ENCODE measurements around the gene ABCC4.
"Not testable (repeated sequence)": the region's sequence is repeated elsewhere in the genome, so short reads cannot be mapped to it uniquely, and the experiment has no call there.

The ABCC4 gene

DNA sequence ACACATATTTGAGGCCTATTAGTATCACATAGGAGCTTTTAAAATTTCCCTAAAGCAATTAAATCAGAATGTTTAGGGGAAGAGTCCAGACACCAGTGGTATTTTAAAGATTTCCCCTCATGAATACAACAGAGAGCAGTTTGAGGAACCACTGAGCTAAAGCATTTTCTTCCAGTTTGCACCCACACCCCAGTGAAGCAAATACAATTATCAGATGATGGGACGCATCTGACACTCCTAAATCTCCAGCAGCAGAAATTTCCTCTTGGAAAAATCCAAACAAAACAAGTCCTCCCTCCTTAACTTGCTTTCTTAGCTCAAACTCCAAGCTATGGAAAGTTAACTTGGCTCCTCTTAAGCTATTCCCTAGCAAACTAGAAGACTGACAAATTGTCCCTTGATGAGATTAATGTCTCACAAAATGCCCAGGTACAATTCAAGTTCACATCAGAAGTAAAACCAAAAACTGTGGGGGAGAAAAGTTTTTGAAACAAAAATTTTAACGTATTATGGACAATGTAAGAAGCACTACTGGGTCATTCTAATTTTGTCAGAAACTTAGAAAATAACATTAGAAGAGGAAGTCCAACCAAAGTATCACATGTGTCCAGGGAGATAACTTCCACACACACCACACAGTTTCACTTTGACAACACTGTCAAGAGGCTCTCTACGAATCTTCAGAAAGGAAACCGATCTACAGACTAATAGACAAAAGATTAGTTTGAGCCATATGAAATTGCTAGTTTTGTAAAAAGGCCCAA is 74.1 kb downstream of the ABCC4 start:
- no peak for DNase-seq

DNA sequence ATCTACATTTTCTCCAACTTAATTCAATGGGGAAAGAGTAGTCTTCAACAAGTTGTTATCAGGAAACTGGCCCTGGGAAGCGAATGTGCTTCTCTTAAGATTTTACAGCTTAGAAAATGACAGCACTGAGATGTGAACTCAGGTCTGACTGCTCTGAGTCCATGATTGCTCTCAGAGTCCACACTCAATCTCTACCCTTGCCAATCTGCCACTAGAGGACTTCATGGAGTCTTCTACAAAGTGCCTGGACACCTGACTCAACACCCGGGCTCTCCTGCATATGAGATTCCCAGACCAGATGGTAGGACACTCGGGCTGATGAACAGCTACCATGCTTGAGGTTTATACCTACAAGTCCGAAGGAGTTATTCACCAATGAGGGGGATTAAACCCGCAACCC is 74.8 kb downstream of the ABCC4 start:
- no peak for DNase-seq

DNA sequence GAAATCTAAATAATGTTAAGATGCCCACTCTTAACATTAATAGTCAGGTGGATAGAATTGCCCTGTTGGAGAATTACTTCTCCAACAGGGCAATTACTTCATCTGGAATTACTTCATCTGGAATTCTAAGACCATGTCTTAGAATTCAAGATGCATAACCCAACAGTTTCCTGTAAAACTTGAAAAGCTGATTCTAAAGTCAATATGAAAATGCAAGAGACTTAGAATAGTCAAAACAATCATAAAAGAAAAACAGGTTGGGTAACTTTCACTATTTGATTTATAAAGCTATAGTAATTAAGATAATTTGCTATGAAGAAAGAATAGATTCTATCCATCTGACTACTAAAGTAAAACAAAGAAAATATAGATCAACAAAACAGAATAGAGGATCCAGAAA is 75.2 kb downstream of the ABCC4 start:
- no peak for DNase-seq

DNA sequence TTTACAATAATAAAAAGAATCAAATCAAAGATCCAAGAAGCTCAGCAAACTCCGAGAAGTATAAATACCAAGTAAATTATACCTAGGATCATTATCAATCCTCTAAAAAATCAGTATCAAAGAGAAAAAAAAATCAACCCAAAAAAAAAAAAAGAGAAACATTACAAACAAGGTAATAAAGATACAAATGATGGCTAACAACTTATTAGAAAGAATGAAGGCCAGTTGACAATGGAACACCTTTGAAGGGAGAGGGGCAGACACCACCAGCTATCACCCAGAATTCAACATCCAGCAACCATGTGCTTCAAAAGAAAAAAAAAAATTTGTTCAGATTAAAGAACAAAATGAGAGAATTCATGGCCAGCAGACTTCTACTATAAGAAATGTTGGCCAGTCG is 77.2 kb downstream of the ABCC4 start:
- DNase-seq: no peak

DNA sequence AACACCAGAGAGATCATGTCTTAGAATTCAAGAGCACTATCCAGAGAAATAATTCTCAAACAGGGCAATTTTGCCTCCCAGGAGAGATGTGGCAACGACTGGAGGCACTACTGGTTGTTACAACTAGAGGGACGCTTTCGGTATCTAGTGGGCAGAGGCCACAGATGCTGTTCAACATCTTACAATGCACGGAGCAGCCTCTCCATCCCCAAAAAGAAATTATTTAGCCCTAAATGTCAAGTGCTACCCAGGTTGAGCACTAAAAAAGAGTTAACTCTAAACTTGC is 78.6 kb downstream of the ABCC4 start:
- no peak for DNase-seq

DNA sequence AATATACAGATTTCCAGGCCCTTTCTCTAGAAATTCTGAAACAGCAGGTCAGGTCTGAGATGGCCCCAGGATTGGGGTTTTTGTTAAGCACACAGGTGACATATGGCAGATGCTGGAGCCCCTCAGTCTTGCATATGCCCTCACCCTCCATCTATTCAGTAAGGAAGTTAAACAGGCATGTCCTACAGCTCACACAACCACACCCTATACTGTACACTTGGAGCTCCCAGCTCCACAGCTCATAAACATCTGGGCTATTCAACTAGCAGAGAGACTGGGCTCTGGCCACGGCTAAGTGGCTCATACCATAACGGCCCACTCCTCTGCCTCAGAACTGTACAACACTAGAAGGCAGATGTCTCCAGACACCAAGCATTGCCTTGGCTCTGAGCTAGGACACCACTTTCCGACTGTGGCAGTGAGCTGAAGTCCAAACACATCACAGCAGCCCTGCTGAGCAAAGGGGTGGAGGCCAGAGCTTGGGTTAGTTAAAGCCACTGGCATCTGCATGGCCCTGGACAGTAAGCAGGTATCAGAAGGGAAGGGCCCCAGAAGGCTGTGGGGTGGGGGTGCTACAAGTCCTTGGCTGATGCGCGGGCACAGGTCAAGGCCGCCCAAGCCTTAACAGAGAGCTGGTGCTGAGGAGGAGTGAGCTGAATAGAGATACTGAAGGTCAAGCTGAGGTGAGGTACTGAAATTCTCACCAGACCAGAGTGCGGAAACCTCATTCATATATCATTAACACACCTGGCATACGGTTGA is 79.1 kb downstream of the ABCC4 start:
- no peak for DNase-seq

DNA sequence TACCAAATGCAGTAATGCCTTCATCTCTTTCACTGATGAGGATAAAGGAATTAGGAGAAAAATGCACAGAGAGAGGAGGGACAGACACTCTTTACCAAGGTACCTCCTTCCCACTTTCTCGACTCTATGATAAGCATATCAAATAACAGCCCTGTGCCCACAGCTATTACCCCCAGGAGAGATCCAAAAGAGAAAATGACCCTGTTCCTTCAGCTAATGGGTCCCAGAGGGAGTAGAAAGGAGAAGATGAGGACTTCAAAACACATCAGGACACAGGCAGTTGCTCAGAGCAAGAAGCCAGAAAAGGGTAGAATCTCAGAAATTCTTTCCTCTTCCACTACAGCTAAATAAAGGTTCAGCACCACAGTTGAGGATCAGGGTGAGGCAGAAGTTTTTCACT is 80.6 kb downstream of the ABCC4 start:
- DNase-seq: no peak

DNA sequence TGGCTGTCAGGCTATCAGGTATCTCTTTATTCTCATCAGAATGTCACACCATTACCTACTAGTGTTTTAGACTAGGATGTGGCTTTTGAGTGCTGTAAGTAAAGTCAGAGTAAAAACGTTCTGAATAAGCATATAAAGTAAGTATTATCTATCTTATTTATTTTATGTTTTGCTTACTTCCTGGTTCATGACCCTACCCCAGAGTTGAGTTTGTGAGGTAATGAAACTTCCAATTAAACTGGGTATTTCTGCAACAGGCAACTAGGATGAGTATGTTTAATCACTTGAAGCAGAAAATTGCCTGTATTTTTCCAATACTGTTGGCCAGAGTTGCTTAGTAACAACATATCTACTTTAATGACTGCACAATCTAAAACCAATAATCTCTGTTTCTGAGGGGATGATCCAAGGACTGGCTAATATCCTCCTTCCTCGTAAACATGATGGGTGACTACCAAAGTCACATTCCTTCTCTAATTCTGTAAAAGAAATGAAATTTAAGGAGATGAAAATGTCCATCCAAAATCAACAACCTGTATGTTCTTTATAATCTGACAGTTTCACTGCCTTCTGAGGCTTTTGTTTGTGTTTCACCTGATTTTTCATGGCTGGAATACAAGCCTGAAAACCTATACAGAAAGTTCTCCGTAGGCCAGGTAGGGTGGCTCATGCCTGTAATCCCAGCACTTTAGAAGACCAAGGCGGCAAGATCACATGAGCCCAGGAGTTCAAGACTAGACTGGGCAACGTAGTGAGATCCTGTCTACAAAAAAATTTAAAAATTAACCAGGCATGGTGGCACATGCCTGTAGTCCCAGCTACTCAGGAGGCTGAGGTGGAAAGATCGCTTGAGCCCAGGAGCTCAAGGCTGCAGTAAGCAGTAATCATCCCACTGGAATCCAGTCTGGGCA is 83.1 kb downstream of the ABCC4 start:
- no peak for DNase-seq

DNA sequence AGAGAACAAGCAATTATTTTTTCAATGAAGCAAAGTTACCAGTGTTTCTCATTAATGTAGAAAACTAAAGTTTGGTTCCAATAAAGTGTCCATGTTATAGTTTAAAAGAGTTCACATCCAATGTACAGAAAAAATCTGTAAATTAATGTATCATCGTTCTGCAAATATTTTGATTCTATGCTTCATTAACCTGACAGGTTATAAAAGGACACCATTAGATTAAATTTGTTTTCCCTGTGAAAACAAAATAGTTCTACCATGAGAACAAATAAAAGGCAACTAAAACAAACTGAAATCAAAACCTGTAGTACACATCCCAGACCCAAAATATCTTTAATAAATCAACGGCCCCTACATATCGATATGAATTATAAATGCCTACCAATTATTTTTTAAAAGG is 85.1 kb downstream of the ABCC4 start:
- DNase-seq: no peak

DNA sequence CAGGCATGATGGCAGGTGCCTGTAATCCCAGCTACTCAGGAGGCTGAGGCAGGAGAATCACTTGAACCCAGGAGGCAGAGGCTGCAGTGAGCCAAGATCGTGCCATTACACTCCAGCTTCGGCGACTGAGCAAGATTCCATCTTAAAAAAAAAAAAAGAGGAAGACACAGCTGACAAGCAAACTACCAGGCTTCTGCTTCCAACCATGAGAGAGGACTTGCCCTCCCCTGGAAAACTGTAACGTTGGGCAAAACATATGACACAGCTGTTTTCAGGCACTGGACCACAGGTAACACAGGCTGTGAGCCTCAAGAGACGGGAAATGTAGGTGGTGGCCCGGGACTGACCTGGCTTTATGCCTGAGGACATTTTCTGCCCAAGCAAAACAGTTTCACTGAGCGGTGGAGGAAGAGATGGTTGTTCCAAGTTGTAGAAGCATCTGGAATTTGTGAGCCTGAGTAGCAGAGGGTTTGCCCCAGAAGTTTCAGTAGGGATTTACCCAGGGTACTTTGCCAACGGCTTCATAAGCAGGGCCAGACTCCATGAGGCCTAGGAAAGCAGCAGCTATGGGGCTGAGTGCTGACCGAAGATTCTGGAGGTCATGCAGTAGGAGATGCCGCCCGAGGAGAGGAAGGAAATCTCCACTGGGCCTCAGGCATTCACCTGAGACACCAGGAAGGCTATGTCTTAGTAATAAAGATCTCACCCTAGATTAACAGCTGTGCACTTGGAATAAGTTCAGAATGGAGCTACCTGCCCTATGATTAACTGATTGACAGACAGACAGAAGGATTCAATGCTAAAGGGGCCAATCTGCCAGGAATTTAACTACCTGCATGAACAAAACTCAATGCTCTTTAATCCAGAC is 88.0 kb downstream of the ABCC4 start:
- no peak for DNase-seq

DNA sequence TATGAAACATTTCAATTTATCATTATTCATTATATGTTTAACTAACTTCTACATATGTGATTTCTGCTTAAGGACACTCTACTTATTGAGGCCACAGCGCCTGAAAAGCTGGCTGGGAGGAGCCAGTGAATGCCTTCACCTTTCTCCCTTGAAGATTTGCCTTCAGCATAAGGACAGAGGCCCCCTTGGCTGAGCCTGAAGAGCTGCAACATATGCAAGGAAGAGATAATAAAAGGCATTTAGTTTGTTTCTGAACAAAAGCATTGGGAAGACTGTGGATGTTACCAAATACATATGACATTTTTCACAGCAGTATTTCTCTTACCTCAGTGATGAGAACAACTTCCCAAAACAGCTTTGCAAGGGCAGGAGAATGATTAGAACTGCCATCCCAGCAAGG is 92.1 kb downstream of the ABCC4 start:
- no peak for DNase-seq

DNA sequence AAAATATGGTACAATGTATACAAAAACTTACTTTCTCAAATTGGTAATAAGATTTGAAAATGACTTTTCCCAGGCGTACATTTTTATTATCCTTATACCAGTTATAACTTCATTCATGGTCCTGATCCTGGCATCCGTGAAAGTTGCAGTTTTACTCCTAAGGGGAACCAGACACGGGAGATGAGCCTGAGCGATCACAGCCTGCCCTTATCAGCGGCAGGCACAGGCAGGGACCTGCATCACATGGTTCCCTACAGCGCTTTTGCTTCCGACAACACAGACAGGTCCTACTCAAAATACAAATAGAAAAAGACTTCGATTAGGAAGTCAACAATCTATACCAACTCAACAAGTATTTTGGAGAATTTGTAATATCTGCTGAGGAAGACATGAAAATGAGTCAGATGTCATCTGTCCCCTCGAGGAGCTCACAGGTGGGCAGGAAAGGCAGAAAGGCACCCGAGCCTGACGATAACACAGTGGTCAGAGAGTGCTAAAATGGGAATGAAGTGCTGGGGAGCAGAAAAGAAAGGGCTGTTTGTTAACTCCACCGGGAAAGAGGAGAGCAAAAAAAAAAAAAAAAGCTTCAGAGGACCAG is 93.4 kb downstream of the ABCC4 start:
- no peak for DNase-seq

DNA sequence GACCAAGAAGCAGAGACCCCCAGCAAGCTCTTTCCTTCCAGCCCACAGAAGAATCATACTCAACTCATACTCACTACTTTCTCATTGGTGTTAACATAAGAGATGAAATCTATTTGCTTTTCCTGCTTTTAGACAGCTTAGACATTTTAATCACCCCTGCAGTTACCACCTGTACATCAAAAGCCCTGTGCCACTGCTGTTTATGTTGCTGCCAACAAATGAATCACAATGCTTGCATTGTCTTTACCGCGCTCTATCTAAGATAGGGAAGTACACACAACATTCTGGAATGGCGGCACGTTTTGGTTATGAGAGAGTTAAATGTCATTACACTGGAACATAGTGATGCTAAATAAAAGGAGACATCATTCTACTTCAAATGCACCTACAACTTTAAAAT is 95.1 kb downstream of the ABCC4 start:
- DNase-seq: no peak

DNA sequence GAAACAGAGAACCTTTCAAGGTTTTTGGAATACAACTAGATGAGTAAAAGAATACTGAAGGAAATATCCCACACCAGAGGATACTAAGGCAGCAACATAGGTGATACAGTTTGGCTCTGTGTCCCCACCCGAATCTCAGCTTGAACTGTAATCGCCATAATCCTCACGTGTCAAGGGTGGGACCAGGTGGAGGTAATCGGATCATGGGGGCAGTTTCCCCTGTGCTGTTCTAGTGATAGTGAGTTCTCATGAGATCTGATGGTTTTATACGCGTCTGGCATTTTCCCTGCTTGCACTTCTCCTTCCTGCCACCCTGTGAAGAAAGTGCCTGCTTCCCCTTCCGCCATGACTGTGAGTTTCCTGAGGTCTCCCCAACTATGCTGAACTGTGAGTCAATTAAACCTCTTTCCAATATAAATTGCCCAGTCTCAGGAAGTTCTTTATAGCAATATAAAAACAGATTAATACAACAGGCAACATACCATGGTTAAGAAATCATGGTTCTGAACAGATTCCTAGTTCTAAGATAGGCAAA is 97.0 kb downstream of the ABCC4 start:
- DNase-seq: no peak

DNA sequence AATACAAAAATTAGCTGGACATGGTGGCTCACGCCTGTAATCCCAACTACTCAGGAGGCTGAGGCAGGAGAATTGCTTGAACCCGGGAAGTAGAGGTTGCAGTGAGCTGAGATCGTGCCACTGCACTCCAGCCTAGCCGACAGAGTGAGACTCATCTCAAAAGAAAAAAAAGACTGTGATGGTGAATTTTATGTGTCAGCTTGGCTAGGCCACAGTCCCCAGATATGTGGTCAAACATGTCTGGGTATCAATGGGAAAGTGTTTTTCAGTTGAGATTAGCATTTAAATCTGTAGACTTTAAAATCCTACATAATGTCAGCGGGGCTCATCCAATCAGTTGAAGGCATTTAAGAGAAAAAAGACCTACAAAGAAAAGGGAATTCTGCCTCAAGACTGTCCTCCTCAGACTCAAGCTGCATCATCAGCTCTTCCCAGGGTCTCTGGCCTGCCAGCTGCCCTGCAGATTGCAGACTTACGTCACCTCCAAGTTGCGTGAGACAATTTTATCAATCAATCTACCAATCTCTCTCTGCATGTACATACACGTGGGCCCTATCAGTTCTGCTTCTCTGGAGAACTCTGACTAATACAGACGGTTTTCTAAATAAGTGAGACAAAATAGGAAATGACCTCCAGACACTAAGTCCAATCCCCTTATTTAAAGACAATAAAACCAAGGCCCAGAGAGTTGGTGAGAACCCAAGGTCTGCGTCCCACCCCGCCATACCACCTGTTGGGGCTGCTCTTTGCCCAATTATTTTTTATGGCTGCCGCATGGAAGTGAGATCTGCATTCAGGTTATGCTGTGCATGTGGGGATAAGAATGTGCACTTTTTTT is 99.2 kb downstream of the ABCC4 start:
- DNase-seq: no peak

DNA sequence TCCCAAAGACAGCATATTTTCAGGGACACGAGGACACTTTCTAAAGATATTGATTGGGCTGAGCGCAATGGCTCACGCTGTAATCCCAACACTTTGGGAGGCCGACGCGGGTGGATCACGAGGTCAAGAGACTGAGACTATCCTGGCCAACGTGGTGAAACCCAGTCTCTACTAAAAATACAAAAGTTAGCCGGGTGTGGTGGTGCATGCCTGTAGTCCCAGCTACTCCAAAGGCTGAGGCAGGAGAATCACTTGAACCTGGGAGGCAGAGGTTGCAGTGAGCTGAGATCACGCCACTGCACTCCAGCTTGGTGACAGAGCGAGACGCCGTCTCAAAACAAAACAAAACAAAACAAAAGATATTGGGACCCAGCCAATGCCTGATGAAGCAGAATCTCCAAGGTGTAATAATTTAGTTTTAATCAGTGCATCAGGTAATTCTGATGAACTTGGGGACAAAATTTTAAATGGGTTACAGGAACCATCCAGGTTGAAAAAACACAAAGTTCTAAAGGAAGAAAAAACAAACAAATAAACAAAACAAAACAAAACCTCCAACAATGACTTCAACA is 100.8 kb downstream of the ABCC4 start:
- not testable (repeated sequence) for DNase-seq

DNA sequence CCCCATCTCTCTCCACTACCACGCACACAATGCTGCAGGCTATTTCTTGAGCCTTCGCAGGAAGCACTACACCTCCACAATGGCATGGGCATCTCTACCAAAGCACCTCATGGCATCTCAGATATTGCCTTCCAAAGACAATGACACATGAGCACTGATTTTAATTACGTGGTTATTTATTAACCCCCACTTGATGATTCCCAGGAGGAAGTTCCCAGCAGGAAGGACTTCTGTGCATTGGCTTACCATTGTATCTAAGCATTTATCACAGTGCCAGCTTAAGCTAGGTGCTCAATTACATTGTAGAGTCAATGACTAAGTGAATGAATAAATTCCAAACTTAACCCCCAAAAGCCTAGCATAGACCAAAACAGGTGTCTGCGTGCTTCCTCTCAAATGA is 101.4 kb downstream of the ABCC4 start:
- no peak for DNase-seq

DNA sequence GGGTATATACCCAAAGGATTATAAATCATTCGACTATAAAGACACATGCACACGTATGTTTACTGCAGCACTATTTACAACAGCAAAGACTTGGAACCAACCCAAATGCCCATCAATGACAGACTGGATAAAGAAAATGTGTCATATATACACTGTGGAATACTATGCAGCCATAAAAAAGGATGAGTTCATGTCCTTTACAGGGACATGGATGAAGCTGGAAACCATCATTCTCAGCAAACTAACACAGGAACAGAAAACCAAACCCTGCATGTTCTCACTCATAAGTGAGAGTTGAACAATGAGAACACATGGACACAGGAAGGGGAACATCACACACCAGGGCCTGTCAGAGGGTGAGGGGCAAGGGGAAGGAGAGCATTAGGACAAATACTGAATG is 102.6 kb downstream of the ABCC4 start:
- not testable (repeated sequence) for DNase-seq

DNA sequence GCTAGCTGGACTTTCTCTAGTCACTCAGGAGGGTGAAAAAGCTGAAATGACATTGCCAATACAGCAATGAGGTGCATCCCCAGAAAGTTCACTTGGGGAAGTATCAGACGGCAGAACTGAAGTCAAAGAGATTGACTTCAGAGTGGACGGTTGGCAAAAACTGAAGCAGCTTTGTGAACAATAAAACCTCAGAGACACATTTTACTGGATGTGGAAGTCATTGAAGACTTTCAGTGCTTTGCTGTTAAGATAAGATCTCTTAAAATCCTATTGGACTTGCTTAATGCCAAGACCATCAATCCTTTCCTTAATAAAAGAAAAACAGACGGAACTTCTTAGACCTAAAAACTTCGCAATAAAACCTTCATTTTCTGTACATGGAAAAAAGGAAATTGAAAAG is 103.7 kb downstream of the ABCC4 start:
- no peak for DNase-seq

DNA sequence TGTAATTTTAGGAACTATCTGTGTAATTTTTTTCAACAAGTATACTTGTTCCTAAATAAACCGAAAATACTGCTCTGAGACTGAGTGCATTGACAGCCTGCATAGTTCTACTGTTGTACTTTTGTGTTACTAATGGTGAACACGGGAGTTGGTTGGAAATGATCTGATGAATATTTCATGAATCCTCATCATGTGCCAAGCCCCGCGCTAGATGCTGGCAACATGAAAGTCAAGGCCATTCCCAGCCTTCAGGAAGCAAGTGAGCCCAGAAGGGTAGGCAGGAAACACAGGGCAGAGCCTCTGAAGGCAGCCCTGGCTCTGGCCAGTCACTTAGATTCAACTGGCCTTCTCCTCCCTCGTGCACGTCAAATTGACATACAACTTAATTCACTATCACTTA is 106.1 kb downstream of the ABCC4 start:
- DNase-seq: no peak
